Mucosa of rectum (tissue), 2 donors: ENCODE measurements around the gene ACOXL.
"Not testable (repeated sequence)": the region's sequence is repeated elsewhere in the genome, so short reads cannot be mapped to it uniquely, and the experiment has no call there.

ENCODE experiments used
- H3K27ac ChIP-seq, 2 donors: one replicate each; pipeline ENCODE4 v1.7.0; 2013; ENCODE audit warnings: inconsistent platforms in 2 of 2, low read depth in 2 of 2, low read length in 2 of 2
- H3K27me3 ChIP-seq, 2 donors: one replicate each; pipeline ENCODE4 v1.7.0; 2013; ENCODE audit warnings: low read length in 2 of 2; ENCODE audit not compliant: control insufficient read depth in 2 of 2, insufficient read depth in 2 of 2
- H3K36me3 ChIP-seq, 2 donors: one replicate each; pipeline ENCODE4 v1.7.0; 2013; ENCODE audit warnings: low read length in 2 of 2; ENCODE audit not compliant: control insufficient read depth in 2 of 2, insufficient read depth in 2 of 2
- H3K4me1 ChIP-seq, 2 donors: one replicate each; pipeline ENCODE4 v1.7.0; 2013; ENCODE audit warnings: low read length in 2 of 2, mild to moderate bottlenecking in 1 of 2; ENCODE audit not compliant: control insufficient read depth in 2 of 2, insufficient read depth in 2 of 2
- H3K4me3 ChIP-seq, 2 donors: one replicate each; pipeline ENCODE4 v1.7.0; 2013; ENCODE audit warnings: low read length in 2 of 2
- H3K9ac ChIP-seq, 2 donors: one replicate each; pipeline ENCODE4 v1.7.0; 2013; ENCODE audit warnings: low read length in 2 of 2, low read depth in 1 of 2, mild to moderate bottlenecking in 1 of 2
- H3K9me3 ChIP-seq, 2 donors: one replicate each; pipeline ENCODE4 v1.7.0; 2013; ENCODE audit warnings: low read length in 2 of 2; ENCODE audit not compliant: control insufficient read depth in 2 of 2
- donor health status: healthy.
- donor health status: Normal muscosa, but diverticular disease.

ACOXL gene

GRCh38 chr2:111057721-111058120 lies 325.3 kb downstream of the ACOXL start:
- Histone ChIP-seq H3K4me1 (peaks cover 0 to 2% of the 10 kb centered on the region in 2 donors), H3K9ac (no peak overlapping the region), H3K27me3 (no peaks in the 10 kb centered on the region), H3K36me3 (no peaks in the 10 kb centered on the region), H3K4me3 (no peak overlapping the region), H3K9me3 (no peaks in the 10 kb centered on the region), H3K27ac (no peak overlapping the region)

GRCh38 chr2:111058264-111058663 lies 325.9 kb downstream of the ACOXL start:
- no peaks in the 10 kb centered on the region for H3K9me3 ChIP-seq
- no peak overlapping the region for H3K9ac ChIP-seq
- no peak overlapping the region for H3K4me3 ChIP-seq
- peaks cover 0 to 2% of the 10 kb centered on the region in 2 donors for H3K4me1 ChIP-seq
- no peaks in the 10 kb centered on the region for H3K36me3 ChIP-seq
- H3K27ac ChIP-seq, result no peak overlapping the region
- no peaks in the 10 kb centered on the region for H3K27me3 ChIP-seq

DNA sequence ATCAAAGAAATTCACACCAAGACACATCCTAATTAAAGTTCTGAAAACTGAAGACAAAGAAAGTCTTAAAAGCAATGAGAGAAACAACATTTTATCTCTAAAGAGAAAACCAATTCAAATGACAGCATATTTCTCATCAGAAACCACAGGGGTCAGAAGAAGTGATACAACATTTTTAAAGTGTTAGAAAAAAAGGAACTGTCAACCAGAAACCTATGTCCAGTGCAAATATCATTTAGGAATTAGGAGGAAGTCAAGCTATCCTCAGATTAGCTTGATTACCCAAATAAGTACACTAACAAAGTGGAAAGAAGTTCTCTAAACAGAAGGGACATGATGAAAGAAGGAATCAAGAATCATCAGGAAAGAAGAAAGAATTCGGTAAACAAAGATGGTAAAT lies 328.8 kb downstream of the ACOXL start:
- H3K27ac ChIP-seq, result no peak overlapping the region
- H3K9ac ChIP-seq, result no peak overlapping the region
- no peaks in the 10 kb centered on the region for H3K4me1 ChIP-seq
- H3K27me3 ChIP-seq, result no peaks in the 10 kb centered on the region
- no peak overlapping the region for H3K4me3 ChIP-seq
- no peaks in the 10 kb centered on the region for H3K9me3 ChIP-seq
- no peaks in the 10 kb centered on the region for H3K36me3 ChIP-seq

- Histone ChIP-seq H3K27me3 (no peaks in the 10 kb centered on the region), H3K4me1 (no peaks in the 10 kb centered on the region), H3K27ac (no peak overlapping the region), H3K9ac (no peak overlapping the region), H3K36me3 (no peaks in the 10 kb centered on the region), H3K4me3 (no peak overlapping the region), H3K9me3 (no peaks in the 10 kb centered on the region)
Measured at GRCh38 chr2:111062417-111062816, 330.0 kb downstream of the ACOXL start.

DNA sequence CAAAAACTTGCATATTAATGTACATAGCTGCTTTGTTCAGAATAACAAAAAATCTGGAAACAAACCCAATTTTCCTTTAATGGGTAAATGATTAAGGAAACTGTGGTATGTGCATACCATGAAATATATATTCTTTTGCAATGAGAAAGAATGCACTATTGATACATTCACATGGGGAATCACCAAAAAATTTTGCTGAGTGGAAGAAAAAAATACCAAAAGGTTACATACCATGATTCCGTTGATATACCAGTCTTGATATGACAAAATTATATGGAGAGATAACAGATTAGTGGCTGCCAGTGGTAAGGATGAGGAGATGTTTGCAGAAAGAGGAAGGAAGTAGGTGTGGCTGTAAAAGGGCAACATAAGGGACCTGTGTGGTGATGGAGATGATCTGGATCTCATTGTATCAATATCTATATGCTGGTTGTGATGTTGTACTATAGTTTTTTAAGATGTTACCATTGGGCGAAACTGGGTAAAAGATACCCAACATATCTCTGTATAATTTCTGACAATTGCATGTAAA lies 333.8 kb downstream of the ACOXL start:
- Histone ChIP-seq H3K27me3 (no peaks in the 10 kb centered on the region), H3K4me3 (no peak overlapping the region), H3K27ac (no peak overlapping the region), H3K4me1 (peaks cover 0 to 5% of the 10 kb centered on the region in 2 donors), H3K9ac (no peak overlapping the region), H3K36me3 (no peaks in the 10 kb centered on the region), H3K9me3 (no peaks in the 10 kb centered on the region)

DNA sequence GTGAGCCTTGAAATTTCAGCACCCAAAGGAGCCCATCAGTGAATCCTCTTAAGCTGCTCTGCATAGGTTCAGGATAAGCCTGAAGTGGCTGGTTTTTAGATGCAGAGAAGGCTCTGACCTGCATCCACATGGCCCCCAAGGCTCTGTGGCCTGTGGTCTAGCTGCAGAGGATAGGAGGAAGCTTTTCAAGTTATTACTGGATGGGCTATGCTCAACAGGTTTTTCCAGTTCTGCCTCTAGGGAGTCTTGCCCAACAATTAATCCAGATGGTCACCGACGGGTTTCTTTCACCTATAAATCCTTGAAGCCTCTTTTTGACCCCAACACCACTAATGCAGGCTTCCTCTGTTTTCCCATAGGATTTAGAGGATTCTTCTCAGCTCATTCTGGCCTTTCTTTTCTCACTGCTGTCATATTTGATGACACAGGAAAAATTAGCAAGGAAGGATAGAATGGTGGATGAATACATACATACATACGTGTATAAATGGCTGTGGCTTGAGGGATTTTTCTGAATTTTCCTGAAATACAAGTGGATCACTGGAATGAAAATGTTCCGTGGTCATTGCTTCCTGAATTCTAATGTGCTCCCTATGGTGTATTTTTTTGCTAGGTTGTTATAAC lies 336.2 kb downstream of the ACOXL start:
- Histone ChIP-seq H3K9me3 (no peaks in the 10 kb centered on the region), H3K9ac (no peak overlapping the region), H3K4me3 (no peak overlapping the region), H3K27ac (no peak overlapping the region), H3K36me3 (no peaks in the 10 kb centered on the region), H3K27me3 (no peaks in the 10 kb centered on the region), H3K4me1 (peaks cover 0 to 5% of the 10 kb centered on the region in 2 donors)

DNA sequence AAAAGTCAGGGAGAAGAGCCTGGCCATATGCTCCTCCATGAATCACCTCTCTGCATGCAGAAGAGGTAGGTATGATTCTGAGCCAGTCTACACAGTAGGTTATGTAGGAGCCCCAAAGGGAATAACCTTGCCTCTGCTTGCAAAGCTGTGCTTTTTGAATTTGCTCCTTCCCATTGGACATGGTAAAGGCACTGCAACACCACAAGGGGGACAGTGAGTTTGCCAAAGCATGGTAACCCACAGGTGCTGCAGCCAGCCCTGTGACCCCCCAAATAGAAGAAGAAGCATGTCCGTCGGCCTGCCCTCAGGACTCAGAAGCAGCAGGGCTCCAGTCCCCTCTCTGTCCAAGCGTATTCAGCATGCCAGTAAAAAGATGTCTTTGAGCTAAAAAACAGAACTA lies 337.3 kb downstream of the ACOXL start:
- H3K4me1 ChIP-seq, result peaks cover 0 to 5% of the 10 kb centered on the region in 2 donors
- no peaks in the 10 kb centered on the region for H3K27me3 ChIP-seq
- H3K36me3 ChIP-seq, result no peaks in the 10 kb centered on the region
- H3K27ac ChIP-seq, result no peak overlapping the region
- H3K9ac ChIP-seq, result no peak overlapping the region
- peaks cover 0 to 1% of the 10 kb centered on the region in 2 donors for H3K9me3 ChIP-seq
- no peak overlapping the region for H3K4me3 ChIP-seq

- H3K9ac ChIP-seq, result no peak overlapping the region
- peaks cover 0 to 4% of the 10 kb centered on the region in 2 donors for H3K9me3 ChIP-seq
- no peaks in the 10 kb centered on the region for H3K36me3 ChIP-seq
- no peaks in the 10 kb centered on the region for H3K27me3 ChIP-seq
- H3K27ac ChIP-seq, result no peak overlapping the region
- peaks cover 0 to 5% of the 10 kb centered on the region in 2 donors for H3K4me1 ChIP-seq
- no peak overlapping the region for H3K4me3 ChIP-seq
Measured at GRCh38 chr2:111071600-111072171, 339.3 kb downstream of the ACOXL start.

- no peak overlapping the region for H3K27ac ChIP-seq
- no peaks in the 10 kb centered on the region for H3K27me3 ChIP-seq
- H3K36me3 ChIP-seq, result no peaks in the 10 kb centered on the region
- peaks cover 0 to 4% of the 10 kb centered on the region in 2 donors for H3K9me3 ChIP-seq
- H3K9ac ChIP-seq, result no peak overlapping the region
- H3K4me1 ChIP-seq, result peaks cover 0 to 5% of the 10 kb centered on the region in 2 donors
- no peak overlapping the region for H3K4me3 ChIP-seq
Measured at GRCh38 chr2:111072220-111072871, 340.0 kb downstream of the ACOXL start.

DNA sequence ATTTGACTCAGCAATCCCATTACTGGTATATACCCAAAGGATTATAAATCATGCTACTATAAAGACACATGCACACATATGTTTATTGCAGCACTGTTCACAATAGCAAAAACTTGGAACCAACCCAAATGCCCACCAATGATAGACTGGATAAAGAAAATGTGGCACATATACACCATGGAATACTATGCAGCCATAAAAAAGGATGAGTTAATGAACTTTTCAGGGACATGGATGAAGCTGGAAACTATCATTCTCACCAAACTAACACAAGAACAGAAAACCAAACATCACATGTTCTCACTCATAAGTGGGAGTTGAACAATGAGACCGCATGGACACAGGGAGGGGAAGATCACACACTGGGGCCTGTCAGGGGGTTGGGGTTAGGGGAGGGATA lies 350.3 kb downstream of the ACOXL start:
- not testable (repeated sequence) for H3K4me3 ChIP-seq, H3K9ac ChIP-seq, H3K27me3 ChIP-seq, H3K36me3 ChIP-seq, H3K27ac ChIP-seq, H3K4me1 ChIP-seq, H3K9me3 ChIP-seq
